GM23248 (cell line): ENCODE measurements around the gene SH3PXD2A.

Experiments
- EZH2 ChIP-seq: fragments of 200-600 bp; sonication (generic); IDR thresholded peaks from 2 replicates; pipeline ENCODE4 v1.6.1; 2018; ENCODE audit warnings: antibody characterized with exemption, mild to moderate bottlenecking; ENCODE audit not compliant: insufficient read depth, poor library complexity, severe bottlenecking
- EZH2phosphoT487 ChIP-seq: fragments of 200-600 bp; sonication (generic); IDR thresholded peaks from 2 replicates; pipeline ENCODE4 v1.6.1; 2018; ENCODE audit warnings: antibody characterized with exemption, moderate library complexity, mild to moderate bottlenecking, low read depth; ENCODE audit not compliant: insufficient read depth

DNA sequence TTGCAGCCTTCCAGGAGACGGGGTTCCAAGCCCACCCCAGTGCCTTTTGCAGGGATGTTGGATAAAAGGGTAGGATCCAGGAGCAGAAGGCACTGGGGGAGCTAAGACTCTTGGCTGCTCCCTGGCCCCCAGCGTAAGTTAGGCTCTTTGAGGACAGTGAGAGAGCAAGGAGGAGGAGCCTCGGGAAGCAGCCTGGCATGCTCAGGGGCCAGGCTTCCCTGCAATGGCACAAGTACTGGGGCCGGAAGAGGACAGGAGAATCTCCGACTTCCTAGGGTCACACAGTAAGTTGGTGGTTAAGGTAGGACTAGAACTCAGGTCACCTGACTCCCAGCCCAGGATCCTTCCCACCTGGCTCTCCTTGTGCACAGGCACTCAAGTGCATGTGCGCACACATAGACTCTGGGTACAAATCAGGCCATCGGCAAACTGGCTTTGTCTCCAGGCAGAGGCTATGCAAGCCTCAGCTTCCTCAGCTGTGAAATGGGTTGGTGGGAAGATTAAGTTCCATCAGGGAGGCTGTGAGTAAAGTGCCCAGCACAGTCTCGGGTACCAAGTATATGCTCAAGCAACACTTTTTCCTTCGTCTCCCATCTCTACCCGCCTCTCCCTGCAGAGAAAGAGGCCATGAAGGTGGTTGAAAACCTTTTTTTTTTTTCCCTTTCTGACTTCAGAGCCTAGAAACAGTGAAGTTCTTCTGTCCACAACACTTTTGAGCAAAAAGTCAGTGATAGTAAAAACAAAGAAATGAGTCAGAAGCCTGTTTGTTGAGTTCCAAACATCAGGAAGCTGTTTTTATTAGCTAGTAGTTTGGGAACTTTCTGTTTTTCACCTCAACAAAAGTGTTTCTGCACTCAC lies 282.8 kb downstream of the SH3PXD2A start:
- TF ChIP-seq EZH2, result no peak
- no peak for TF ChIP-seq EZH2phosphoT487
